Subcutaneous adipose tissue (tissue), 4 donors: ENCODE results near the gene BABAM1. TPM values are rescaled to one million over a fixed set of nuclear protein-coding genes. Genes with fewer than 3 reads are reported as not detected.

Source experiments
- total RNA-seq, 4 donors: library from RNA; depleted of rRNA; stranded (reverse); fragments of >200 nt; gene quantifications; one replicate each; pipeline ENCODE4 v1.1.0, GENCODE V29; 2016
- TF ChIP-seq, protein P1 (sequence below): fragments of 450-650 bp; IDR thresholded peaks from one replicate; pipeline ENCODE4 v1.5.1; 2016; ENCODE audit warnings: low read depth, mild to moderate bottlenecking, control low read depth, antibody characterized with exemption, moderate library complexity

Gene BABAM1
- total RNA-seq, 4 donors from 2014 or later: 49.6 to 60.6 (median 54.7) TPM

- TF ChIP-seq, protein P1, sequence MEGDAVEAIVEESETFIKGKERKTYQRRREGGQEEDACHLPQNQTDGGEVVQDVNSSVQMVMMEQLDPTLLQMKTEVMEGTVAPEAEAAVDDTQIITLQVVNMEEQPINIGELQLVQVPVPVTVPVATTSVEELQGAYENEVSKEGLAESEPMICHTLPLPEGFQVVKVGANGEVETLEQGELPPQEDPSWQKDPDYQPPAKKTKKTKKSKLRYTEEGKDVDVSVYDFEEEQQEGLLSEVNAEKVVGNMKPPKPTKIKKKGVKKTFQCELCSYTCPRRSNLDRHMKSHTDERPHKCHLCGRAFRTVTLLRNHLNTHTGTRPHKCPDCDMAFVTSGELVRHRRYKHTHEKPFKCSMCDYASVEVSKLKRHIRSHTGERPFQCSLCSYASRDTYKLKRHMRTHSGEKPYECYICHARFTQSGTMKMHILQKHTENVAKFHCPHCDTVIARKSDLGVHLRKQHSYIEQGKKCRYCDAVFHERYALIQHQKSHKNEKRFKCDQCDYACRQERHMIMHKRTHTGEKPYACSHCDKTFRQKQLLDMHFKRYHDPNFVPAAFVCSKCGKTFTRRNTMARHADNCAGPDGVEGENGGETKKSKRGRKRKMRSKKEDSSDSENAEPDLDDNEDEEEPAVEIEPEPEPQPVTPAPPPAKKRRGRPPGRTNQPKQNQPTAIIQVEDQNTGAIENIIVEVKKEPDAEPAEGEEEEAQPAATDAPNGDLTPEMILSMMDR: no peak
These were observed 57.3 kb downstream of the BABAM1 start for GRCh38 chr19:17324357-17325114.

GRCh38 chr19:17325133-17325532 lies 57.9 kb downstream of the BABAM1 start:
- TF ChIP-seq, protein P1: no peak

DNA sequence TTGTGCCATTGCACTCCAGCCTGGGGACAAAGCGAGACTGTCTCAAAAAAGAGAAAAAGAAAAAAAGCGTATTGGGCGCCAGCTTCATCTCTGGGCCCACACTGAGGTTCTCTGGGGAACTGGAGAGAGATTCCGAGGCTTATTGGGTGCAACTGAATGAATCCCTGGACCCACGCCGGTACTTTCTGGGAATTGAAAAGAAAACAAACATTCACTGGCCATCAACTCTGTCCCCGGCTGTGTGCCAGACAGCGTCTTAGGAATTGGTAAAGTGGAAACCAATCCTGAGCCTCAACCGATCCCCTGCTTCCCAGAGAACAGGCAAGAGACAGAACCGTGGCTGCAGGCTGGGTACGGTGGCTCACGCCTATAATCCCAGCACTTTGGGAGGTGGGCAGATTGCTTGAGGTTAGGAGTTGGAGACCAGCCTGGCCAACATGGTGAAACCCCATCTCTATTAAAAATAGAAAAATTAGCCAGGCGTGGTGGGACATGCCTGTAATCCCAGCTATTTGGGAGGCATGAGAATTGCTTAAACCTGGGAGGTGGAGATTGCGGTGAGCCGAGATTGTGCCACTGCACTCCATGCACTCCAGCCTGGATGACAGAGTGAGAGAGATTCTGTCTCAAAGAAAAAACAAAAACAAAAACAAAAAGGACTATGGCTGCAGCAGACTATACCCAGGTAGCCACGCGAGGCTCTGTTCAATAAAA lies 58.8 kb downstream of the BABAM1 start:
- TF ChIP-seq, protein P1: no peak

- TF ChIP-seq, protein P1: no peak
These were observed 59.3 kb downstream of the BABAM1 start for GRCh38 chr19:17326595-17326966.

DNA sequence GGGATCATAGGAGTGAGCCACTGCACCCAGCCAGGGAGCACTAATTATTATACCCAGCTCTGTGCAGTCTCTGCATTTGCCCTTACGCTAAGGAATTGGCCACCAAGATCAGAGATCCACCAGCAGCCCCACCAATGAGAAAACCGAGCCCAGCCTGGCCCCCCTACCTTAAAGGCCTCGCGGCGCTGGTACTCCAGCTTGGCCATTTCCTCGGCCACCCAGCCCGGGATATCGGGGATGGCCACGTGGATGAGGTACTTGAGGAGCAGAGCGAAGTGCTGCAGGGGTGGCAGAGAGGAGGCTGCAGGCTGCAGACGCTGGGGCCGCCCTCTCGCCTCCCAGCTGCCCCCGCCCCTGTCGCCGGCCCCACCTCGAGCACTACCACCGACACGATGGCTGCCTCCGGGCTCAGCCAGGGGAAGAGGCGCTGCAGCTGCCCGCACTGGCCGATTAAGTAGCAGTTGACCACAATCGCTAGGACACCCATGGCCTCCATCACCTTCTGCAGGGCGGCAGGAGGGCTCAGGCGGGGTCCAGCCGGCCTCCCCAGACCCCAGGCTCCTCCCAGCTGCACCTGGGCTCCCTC lies 59.9 kb downstream of the BABAM1 start:
- TF ChIP-seq, protein P1: no peak

DNA sequence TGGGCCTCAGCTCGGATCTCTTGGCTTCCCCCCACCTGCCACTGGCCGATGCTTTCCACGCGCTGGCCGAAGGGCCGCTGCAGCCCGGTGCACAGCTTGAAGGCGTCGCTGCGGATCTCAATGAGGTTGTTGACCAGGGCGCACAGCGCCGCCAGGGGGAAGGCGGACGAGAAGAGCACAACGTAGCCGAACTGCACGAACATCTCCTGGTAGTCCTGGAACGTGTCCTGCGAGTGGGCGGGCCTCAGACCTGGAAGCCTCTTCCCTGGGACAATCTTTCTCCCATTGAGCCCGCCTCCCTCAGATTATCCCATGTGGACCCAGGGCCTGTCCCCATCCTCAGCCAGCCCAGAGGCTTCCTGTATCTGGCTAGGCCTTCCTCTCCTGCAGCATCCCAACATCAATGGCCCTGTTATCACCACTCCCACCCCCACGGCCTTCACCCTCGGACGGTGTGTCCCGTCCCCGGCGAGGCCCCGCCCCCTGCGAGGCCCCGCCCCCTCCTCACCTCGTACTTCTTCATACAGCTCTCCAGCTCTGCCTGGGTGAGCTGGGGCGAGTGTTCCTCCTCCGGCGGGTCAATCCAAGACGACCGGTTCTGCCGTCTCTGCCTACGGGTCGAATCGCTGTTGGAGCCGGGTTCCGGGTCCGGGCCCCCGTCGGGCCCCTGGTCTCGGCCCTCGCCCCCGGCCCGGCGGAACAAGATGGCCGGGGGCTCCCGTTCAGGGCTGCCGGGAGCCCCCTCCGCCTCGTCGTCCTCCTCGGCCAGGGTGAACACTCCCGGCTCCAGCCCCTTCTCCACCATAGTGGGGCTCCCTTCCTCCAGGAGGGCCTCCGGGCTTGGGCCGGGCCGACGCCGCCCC lies 60.6 kb downstream of the BABAM1 start:
- TF ChIP-seq, protein P1: no peak

Other genes starting within 250 kb of the BABAM1 start
- gene CPAMD8, start 240.6 kb upstream of the BABAM1 start, total RNA-seq: 10 to 100 TPM in 2 of 4 donors, 1 to 10 TPM in 2; 3.7 to 75.5 (median 22.0) TPM
- gene HAUS8, start 192.0 kb upstream of the BABAM1 start, total RNA-seq: 1 to 10 TPM; 3.3 to 6.5 (median 4.8) TPM
- gene MYO9B, start 191.7 kb upstream of the BABAM1 start, total RNA-seq: 100 to 1,000 TPM in 1 of 4 donors, 10 to 100 TPM in 3; 72.0 to 158 (median 82.8) TPM
- 10 to 100 TPM; 20.5 to 31.3 (median 29.2) TPM for gene USE1, start 52.1 kb upstream of the BABAM1 start, total RNA-seq
- gene OCEL1, start 41.2 kb upstream of the BABAM1 start, total RNA-seq: 10 to 100 TPM in 2 of 4 donors, 1 to 10 TPM in 2; 8.8 to 16.2 (median 12.0) TPM
- 10 to 100 TPM in 2 of 4 donors, 1 to 10 TPM in 2; 7.1 to 47.7 (median 10.7) TPM for gene NR2F6, start 21.5 kb upstream of the BABAM1 start, total RNA-seq
- 10 to 100 TPM in 1 of 4 donors, 1 to 10 TPM in 3; 3.4 to 39.9 (median 4.8) TPM for gene USHBP1, start 2.7 kb upstream of the BABAM1 start, total RNA-seq
- gene ANKLE1, start 14.5 kb downstream of the BABAM1 start, total RNA-seq: under 1 TPM in 2 of 4 donors, not detected in 2; 0.22 to 0.51 TPM
- 10 to 100 TPM in 2 of 4 donors, 1 to 10 TPM in 2; 6.2 to 17.5 (median 12.1) TPM for gene ABHD8, start 36.0 kb downstream of the BABAM1 start, total RNA-seq
- gene MRPL34, start 38.4 kb downstream of the BABAM1 start, total RNA-seq: 100 to 1,000 TPM; 117 to 211 (median 135) TPM
- 10 to 100 TPM in 2 of 4 donors, 1 to 10 TPM in 2; 4.6 to 23.5 (median 9.5) TPM for gene DDA1, start 42.1 kb downstream of the BABAM1 start, total RNA-seq
- gene ANO8, start 67.4 kb downstream of the BABAM1 start, total RNA-seq: 10 to 100 TPM in 1 of 4 donors, 1 to 10 TPM in 3; 5.4 to 30.3 (median 7.5) TPM
- 10 to 100 TPM in 3 of 4 donors, 1 to 10 TPM in 1; 8.6 to 32.2 (median 14.6) TPM for gene GTPBP3, start 70.1 kb downstream of the BABAM1 start, total RNA-seq
- gene PLVAP, start 109.9 kb downstream of the BABAM1 start, total RNA-seq: 100 to 1,000 TPM in 1 of 4 donors, 10 to 100 TPM in 3; 22.6 to 220 (median 82.6) TPM
- not detected for gene CCDC194, start 126.8 kb downstream of the BABAM1 start, total RNA-seq
- 100 to 1,000 TPM in 2 of 4 donors, 10 to 100 TPM in 2; 61.5 to 153 (median 92.1) TPM for gene BST2, start 138.2 kb downstream of the BABAM1 start, total RNA-seq
- gene MVB12A, start 152.6 kb downstream of the BABAM1 start, total RNA-seq: 10 to 100 TPM; 45.6 to 61.7 (median 54.3) TPM
- under 1 TPM in 3 of 4 donors, not detected in 1; 0.34 to 0.66 (median 0.49) TPM for gene TMEM221, start 181.2 kb downstream of the BABAM1 start, total RNA-seq
- 1 to 10 TPM in 2 of 4 donors, not detected in 2; 1.3 to 2.1 TPM for gene NXNL1, start 193.5 kb downstream of the BABAM1 start, total RNA-seq
- 10 to 100 TPM; 15.0 to 66.5 (median 36.6) TPM for gene SLC27A1, start 203.1 kb downstream of the BABAM1 start, total RNA-seq
- 100 to 1,000 TPM in 1 of 4 donors, 10 to 100 TPM in 3; 43.7 to 107 (median 65.2) TPM for gene PGLS, start 244.2 kb downstream of the BABAM1 start, total RNA-seq